ENCODE results near the gene PPP1R13B.

Gene PPP1R13B

GRCh38 chr14:103773521-103773920 lies 73.9 kb downstream of the PPP1R13B start:
- DNase-seq: no peak

GRCh38 chr14:103772078-103772712 lies 75.2 kb downstream of the PPP1R13B start:
- DNase-seq: no peak

GRCh38 chr14:103770902-103771301 lies 76.5 kb downstream of the PPP1R13B start:
- DNase-seq: no peak

- DNase-seq: no peak
Measured at GRCh38 chr14:103770500-103770899, 76.9 kb downstream of the PPP1R13B start.

GRCh38 chr14:103767336-103767894 lies 80.0 kb downstream of the PPP1R13B start:
- DNase-seq: no peak

GRCh38 chr14:103765526-103765925 lies 81.8 kb downstream of the PPP1R13B start:
- DNase-seq: no peak

- DNase-seq: no peak
Measured at GRCh38 chr14:103763730-103764488, 83.5 kb downstream of the PPP1R13B start.

- no peak for DNase-seq
Measured at GRCh38 chr14:103762541-103762940, 84.8 kb downstream of the PPP1R13B start.

GRCh38 chr14:103762036-103762435 lies 85.3 kb downstream of the PPP1R13B start:
- DNase-seq: no peak

- DNase-seq: no peak
Measured at GRCh38 chr14:103758059-103758776, 89.2 kb downstream of the PPP1R13B start.

- no peak for DNase-seq
Measured at GRCh38 chr14:103755060-103755459, 92.3 kb downstream of the PPP1R13B start.

- no peak for DNase-seq
Measured at GRCh38 chr14:103753774-103754173, 93.6 kb downstream of the PPP1R13B start.

- DNase-seq: no peak
Measured at GRCh38 chr14:103749860-103750259, 97.5 kb downstream of the PPP1R13B start.

GRCh38 chr14:103749452-103749851 lies 97.9 kb downstream of the PPP1R13B start:
- DNase-seq: no peak

- no peak for DNase-seq
Measured at GRCh38 chr14:103748534-103748857, 98.9 kb downstream of the PPP1R13B start.

GRCh38 chr14:103746701-103747100 lies 100.7 kb downstream of the PPP1R13B start:
- DNase-seq: no peak

- DNase-seq: no peak
Measured at GRCh38 chr14:103745424-103745823, 102.0 kb downstream of the PPP1R13B start.

- DNase-seq: no peak
Measured at GRCh38 chr14:103744621-103745395, 102.6 kb downstream of the PPP1R13B start.

- DNase-seq: no peak
Measured at GRCh38 chr14:103743691-103744090, 103.7 kb downstream of the PPP1R13B start.

- no peak for DNase-seq
Measured at GRCh38 chr14:103742499-103743255, 104.7 kb downstream of the PPP1R13B start.

GRCh38 chr14:103741876-103742275 lies 105.5 kb downstream of the PPP1R13B start:
- DNase-seq: no peak
